CD14-positive monocyte (primary cell): ENCODE measurements around the gene SLF2. TPM values are rescaled to one million over a fixed set of nuclear protein-coding genes. Genes with fewer than 3 reads are reported as not detected.

Experiments
- DNase-seq, 3 donors: peaks; one replicate each; pipeline ENCODE4 v3.0.0-alpha.2; 2011 to 2022
- H2AFZ ChIP-seq: 2 replicates; pipeline ENCODE4 v1.6.0; 2012; ENCODE audit warnings: mild to moderate bottlenecking, low read depth, low read length, inconsistent platforms; ENCODE audit not compliant: insufficient read depth, poor library complexity, severe bottlenecking
- H3K27ac ChIP-seq, 2 donors: 1 replicate in 1 of 2; 2 replicates in 1 of 2; pipeline ENCODE4 v1.5.1; 2012 to 2013; ENCODE audit warnings: low read length in 2 of 2, control low read depth in 1 of 2, inconsistent platforms in 1 of 2, low read depth in 1 of 2, mild to moderate bottlenecking in 1 of 2
- H3K27me3 ChIP-seq, 2 donors: one replicate each; pipeline versions ENCODE4 v1.6.0 to v1.6.1; 2011 to 2013; ENCODE audit warnings: low read length in 2 of 2; ENCODE audit not compliant: control insufficient read depth in 2 of 2, insufficient read depth in 2 of 2
- H3K36me3 ChIP-seq, 2 donors: replicated peaks in 1 of 2; 1 replicate in 1 of 2; 2 replicates in 1 of 2; pipeline versions ENCODE4 v1.5.1 to v1.6.1; 2012 to 2013; ENCODE audit warnings: low read length in 2 of 2, control low read depth in 1 of 2, inconsistent platforms in 1 of 2, mild to moderate bottlenecking in 1 of 2; ENCODE audit not compliant: insufficient read depth in 2 of 2, control insufficient read depth in 1 of 2
- H3K4me1 ChIP-seq, 2 donors: 1 replicate in 1 of 2; 2 replicates in 1 of 2; pipeline versions ENCODE4 v1.5.1 to v1.6.1; 2012 to 2013; ENCODE audit warnings: low read length in 2 of 2, control low read depth in 1 of 2, inconsistent platforms in 1 of 2, mild to moderate bottlenecking in 1 of 2, moderate library complexity in 1 of 2; ENCODE audit not compliant: insufficient read depth in 2 of 2, control insufficient read depth in 1 of 2
- H3K4me2 ChIP-seq: replicated peaks from 2 replicates; pipeline ENCODE3; 2012; ENCODE audit warnings: low read length, moderate library complexity, mild to moderate bottlenecking; ENCODE audit not compliant: poor library complexity, severe bottlenecking; ENCODE audit errors: extremely low read depth
- H3K4me3 ChIP-seq, 3 experiments: fragments of 200-600 bp in 1 of 3; sonication (generic) in 1 of 3; replicated peaks in 1 of 3; 1 replicate in 2 of 3; 2 replicates in 1 of 3; pipeline ENCODE4 v1.5.1; 2011 to 2013; ENCODE audit warnings: low read length in 3 of 3, mild to moderate bottlenecking in 3 of 3, control low read depth in 2 of 3, low read depth in 2 of 3, inconsistent platforms in 1 of 3, moderate library complexity in 1 of 3
- H3K79me2 ChIP-seq: 2 replicates; pipeline ENCODE4 v1.6.0; 2012; ENCODE audit warnings: mild to moderate bottlenecking, control low read depth, inconsistent platforms, low read length, moderate library complexity; ENCODE audit not compliant: insufficient read depth
- H3K9ac ChIP-seq: 2 replicates; pipeline ENCODE4 v1.6.0; 2017; ENCODE audit warnings: low read length, mild to moderate bottlenecking; ENCODE audit not compliant: insufficient read depth, poor library complexity, severe bottlenecking
- H3K9me3 ChIP-seq, 2 donors: replicated peaks in 1 of 2; 1 replicate in 1 of 2; 2 replicates in 1 of 2; pipeline versions ENCODE4 v1.5.1 to v1.6.1; 2012 to 2013; ENCODE audit warnings: low read length in 2 of 2, control low read depth in 1 of 2; ENCODE audit not compliant: control insufficient read depth in 1 of 2, insufficient read depth in 1 of 2
- H4K20me1 ChIP-seq: 2 replicates; pipeline ENCODE4 v1.6.0; 2012; ENCODE audit warnings: mild to moderate bottlenecking, low read length, control low read depth, moderate library complexity; ENCODE audit not compliant: insufficient read depth
- H3K27ac Mint-ChIP-seq, 7 donors: one replicate each; pipeline ENCODE4 v1.8.0; 2020; ENCODE audit warnings: mild to moderate bottlenecking in 7 of 7, mixed read lengths in 7 of 7, moderate library complexity in 6 of 7, inconsistent platforms in 2 of 7
- H3K27me3 Mint-ChIP-seq, 3 donors: one replicate each; pipeline ENCODE4 v1.8.0; 2021 to 2022; ENCODE audit warnings: low read depth in 3 of 3, mild to moderate bottlenecking in 3 of 3, mixed read lengths in 3 of 3, moderate library complexity in 3 of 3, inconsistent platforms in 1 of 3
- H3K36me3 Mint-ChIP-seq, 2 donors: one replicate each; pipeline ENCODE4 v1.8.0; 2020; ENCODE audit warnings: mixed read lengths in 2 of 2, inconsistent platforms in 1 of 2, mild to moderate bottlenecking in 1 of 2
- H3K4me1 Mint-ChIP-seq: one replicate; pipeline ENCODE4 v1.8.0; 2020; ENCODE audit warnings: mild to moderate bottlenecking, mixed read lengths
- H3K4me3 Mint-ChIP-seq, 2 donors: one replicate each; pipeline ENCODE4 v1.8.0; 2020; ENCODE audit warnings: mild to moderate bottlenecking in 2 of 2, mixed read lengths in 2 of 2, moderate library complexity in 1 of 2
- H3K9me3 Mint-ChIP-seq, 7 donors: one replicate each; pipeline ENCODE4 v1.8.0; 2020 to 2022; ENCODE audit warnings: mixed read lengths in 7 of 7, mild to moderate bottlenecking in 6 of 7, moderate library complexity in 6 of 7, inconsistent platforms in 2 of 7
- CTCF ChIP-seq: fragments of 200-600 bp; IDR thresholded peaks from one replicate; pipeline ENCODE4 v1.8.0; 2022; ENCODE audit warnings: antibody characterized with exemption, mild to moderate bottlenecking
- WGBS: methylation state at CpG from one replicate; pipeline ENCODE4 v1.1.5; 2013; ENCODE audit warnings: missing lambda C conversion rate; ENCODE audit not compliant: insufficient coverage; 5-methylcytosine and 5-hydroxymethylcytosine counted together
- intact Hi-C, 2 donors: fragments of 100-400 bp; cut with micrococcal nuclease; formaldehyde crosslinking; loops; one replicate each; pipeline versions ENCODE4 v1.15.0 to v1.15.1; 2023
- polyA plus RNA-seq, 3 donors: library from polyadenylated mRNA; depleted of rRNA in 1 of 3; unstranded in 2 of 3; stranded (reverse) in 1 of 3; fragments of 300-500 nt in 2 of 3; fragments of >200 nt in 1 of 3; fragmentation: Illumina TruSeq in 2 of 3; gene quantifications; 1 replicate in 2 of 3; 2 replicates in 1 of 3; pipeline ENCODE4 v1.2.3, GENCODE V29; 2012 to 2021

The SLF2 gene
- polyA plus RNA-seq, 3 donors = 5.8 to 11.3 (median 6.4) TPM

GRCh38 chr10:100928039-100928438 lies 15.3 kb downstream of the SLF2 start:
- H4K20me1 ChIP-seq = no peaks in the 10 kb centered on the region
- no peaks in the 10 kb centered on the region for H3K9me3 ChIP-seq
- H3K4me2 ChIP-seq = no peak overlapping the region
- H3K36me3 Mint-ChIP-seq = peaks cover 84 to 94% of the 10 kb centered on the region in 2 donors
- WGBS = no CpG with 5 or more reads among the region's 1 CpG
- no peak overlapping the region for H3K4me3 Mint-ChIP-seq
- no peaks in the 10 kb centered on the region for H3K9me3 Mint-ChIP-seq
- H2AFZ ChIP-seq = no peak overlapping the region
- no peaks in the 10 kb centered on the region for H3K4me1 ChIP-seq
- no peak overlapping the region for H3K4me3 ChIP-seq
- intact Hi-C loops = no loop called here
- no peak overlapping the region for H3K9ac ChIP-seq
- H3K4me1 Mint-ChIP-seq = peaks cover 2% of the 10 kb centered on the region
- no peaks in the 10 kb centered on the region for H3K27me3 ChIP-seq
- H3K27ac Mint-ChIP-seq = no peak overlapping the region
- no peak for TF ChIP-seq CTCF
- no peaks in the 10 kb centered on the region for H3K79me2 ChIP-seq
- no peak overlapping the region for H3K27ac ChIP-seq
- peaks cover 93 to 100% of the 10 kb centered on the region in 2 donors for H3K36me3 ChIP-seq
- H3K27me3 Mint-ChIP-seq = no peaks in the 10 kb centered on the region
- no peak for DNase-seq

GRCh38 chr10:100930368-100930767 lies 17.6 kb downstream of the SLF2 start:
- H3K9ac ChIP-seq = no peak overlapping the region
- no peak overlapping the region for H3K27ac Mint-ChIP-seq
- no peak overlapping the region for H3K4me3 ChIP-seq
- H3K36me3 ChIP-seq = peaks cover 81 to 100% of the 10 kb centered on the region in 2 donors
- H3K4me1 ChIP-seq = no peaks in the 10 kb centered on the region
- no peak overlapping the region for H3K27ac ChIP-seq
- H4K20me1 ChIP-seq = no peaks in the 10 kb centered on the region
- H3K9me3 Mint-ChIP-seq = no peaks in the 10 kb centered on the region
- no peaks in the 10 kb centered on the region for H3K9me3 ChIP-seq
- H2AFZ ChIP-seq = no peak overlapping the region
- H3K27me3 ChIP-seq = no peaks in the 10 kb centered on the region
- H3K27me3 Mint-ChIP-seq = no peaks in the 10 kb centered on the region
- H3K36me3 Mint-ChIP-seq = peaks cover 72 to 91% of the 10 kb centered on the region in 2 donors
- H3K4me3 Mint-ChIP-seq = no peak overlapping the region
- no peak for DNase-seq
- H3K4me2 ChIP-seq = no peak overlapping the region
- TF ChIP-seq CTCF = no peak
- H3K4me1 Mint-ChIP-seq = no peaks in the 10 kb centered on the region
- no peaks in the 10 kb centered on the region for H3K79me2 ChIP-seq
- intact Hi-C loops = no loop called here
